NOMO-1 (cell line): ENCODE measurements around the gene USP9X.
"Not testable (repeated sequence)": the region's sequence is repeated elsewhere in the genome, so short reads cannot be mapped to it uniquely, and the experiment has no call there.

Source experiments
- DNase-seq, 2 experiments: peaks; one replicate each; lab custom pipeline; 2025; ENCODE audit not compliant: unreplicated experiment in 2 of 2; lab: John Stamatoyannopoulos, UW

USP9X gene

GRCh38 chrX:41084893-41085511 lies at the start of gene USP9X:
Gene USP9X, plus strand, starts transcription at chrX:41085445. Its CDS starts 38,184 bp downstream, at chrX:41123629.
- peak; percentile 67 to 82 for DNase-seq

DNA sequence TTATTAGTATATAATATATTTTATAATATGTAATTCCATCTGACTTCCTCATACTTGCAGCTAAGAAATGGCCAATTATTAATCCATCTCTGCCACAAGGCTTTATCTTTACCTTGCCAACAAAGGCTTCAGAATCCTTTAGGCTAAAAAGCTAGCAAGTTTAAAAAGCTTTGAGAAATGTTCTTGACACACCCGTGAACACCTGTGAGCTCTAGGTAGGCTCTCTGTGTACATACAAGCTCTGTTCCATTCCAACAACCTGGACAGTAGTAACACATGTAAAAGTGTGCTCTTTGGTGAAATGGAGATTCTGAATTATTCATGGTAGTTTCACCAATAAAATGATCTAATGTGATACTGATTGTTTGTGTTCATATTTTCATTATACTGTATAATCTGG lies 49.7 kb upstream of the USP9X start:
- no peak for DNase-seq

- no peak for DNase-seq
These were observed 48.4 kb upstream of the USP9X start for GRCh38 chrX:41036668-41037326.

GRCh38 chrX:41043196-41043595 lies 42.0 kb upstream of the USP9X start:
- DNase-seq, result no peak

DNA sequence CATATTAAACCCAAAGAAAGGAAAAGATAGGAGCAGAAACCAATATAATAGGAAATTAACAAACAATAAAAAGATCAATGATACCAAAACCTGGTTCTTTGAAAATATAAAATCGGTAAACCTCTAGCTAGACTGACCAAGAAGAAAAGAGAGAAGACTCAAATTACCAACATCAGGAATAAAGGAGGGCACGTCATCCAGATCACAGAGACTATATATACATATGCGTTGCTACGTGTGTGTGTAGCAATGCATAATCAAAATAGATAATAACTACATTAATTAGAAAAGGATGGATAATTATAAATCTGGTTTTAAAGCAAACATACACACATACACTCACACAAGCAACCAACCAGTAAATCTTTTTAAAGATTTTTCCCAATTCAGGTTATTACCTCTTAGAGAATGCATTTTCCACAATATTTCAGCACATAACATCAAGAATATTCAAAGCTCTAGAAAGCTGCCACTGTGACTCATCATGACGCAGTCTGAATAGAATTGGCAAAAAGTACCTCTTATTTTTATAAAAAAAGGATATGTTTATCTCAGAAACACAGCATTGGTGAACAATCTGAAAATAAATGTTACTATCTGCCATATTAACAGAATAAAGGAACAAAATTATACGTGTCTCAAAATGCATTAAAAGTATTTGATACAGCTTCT lies 41.4 kb upstream of the USP9X start:
- DNase-seq, result no peak

GRCh38 chrX:41045960-41046567 lies 39.2 kb upstream of the USP9X start:
- DNase-seq, result no peak

- no peak for DNase-seq
These were observed 37.2 kb upstream of the USP9X start for GRCh38 chrX:41047878-41048534.

- DNase-seq, result no peak
These were observed 34.9 kb upstream of the USP9X start for GRCh38 chrX:41050359-41050758.

DNA sequence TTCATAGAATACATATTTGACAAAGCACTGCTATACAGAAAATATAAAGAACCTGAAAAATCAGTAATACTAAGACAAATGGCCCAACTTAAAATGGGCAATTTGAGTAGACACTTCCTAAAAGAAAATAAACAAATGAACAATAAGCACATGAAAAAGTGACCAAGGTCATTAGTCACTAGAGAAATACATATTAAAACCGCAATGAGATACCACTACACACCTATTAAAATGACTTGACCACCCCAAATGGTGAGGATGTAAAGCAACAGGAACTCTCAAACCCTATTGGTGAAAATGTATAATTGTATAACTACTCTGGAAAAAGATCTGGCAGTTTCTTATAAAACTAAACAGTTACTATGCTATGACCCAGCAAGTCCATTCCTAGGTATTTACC lies 34.0 kb upstream of the USP9X start:
- no peak for DNase-seq

DNA sequence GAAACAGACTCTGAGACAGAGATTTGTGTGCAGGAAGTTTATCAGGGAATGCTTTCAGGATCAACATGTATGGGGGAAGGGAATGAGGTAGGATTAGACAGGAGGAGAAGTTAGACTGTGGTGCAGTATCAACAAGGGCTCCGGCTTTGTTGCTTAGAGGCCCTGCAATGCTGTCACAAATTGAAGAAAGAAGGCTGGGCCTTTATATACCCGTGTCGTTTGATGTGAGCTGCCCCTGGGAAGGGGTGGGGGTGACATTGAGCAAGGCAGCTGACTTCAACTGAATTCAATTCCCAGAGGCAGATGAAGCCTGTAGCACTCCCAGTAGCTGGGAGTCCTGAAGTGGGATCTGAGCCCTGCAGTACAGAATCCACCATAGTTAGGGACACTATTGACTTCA lies 29.5 kb upstream of the USP9X start:
- no peak for DNase-seq

DNA sequence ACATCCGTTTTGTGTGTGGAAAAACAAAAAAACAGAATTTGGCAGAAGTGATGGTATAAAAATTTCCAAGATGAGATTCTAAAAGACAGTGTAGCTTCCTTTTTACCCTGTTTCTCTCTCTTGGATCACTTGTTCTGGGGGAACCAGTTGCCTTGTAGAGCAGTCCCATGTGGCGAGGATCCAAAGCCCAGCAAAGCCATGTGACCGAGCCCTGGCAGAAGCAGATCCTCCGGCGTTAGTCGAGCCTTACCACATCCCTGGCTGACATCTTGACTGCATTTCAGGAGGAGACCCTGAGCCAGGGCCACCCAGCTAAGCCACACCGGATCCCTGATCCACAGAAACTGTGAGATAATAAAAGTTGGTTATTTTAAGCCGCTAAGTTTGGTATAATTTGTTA lies 22.0 kb upstream of the USP9X start:
- DNase-seq, result not testable (repeated sequence)

GRCh38 chrX:41064018-41064417 lies 21.2 kb upstream of the USP9X start:
- DNase-seq, result no peak

DNA sequence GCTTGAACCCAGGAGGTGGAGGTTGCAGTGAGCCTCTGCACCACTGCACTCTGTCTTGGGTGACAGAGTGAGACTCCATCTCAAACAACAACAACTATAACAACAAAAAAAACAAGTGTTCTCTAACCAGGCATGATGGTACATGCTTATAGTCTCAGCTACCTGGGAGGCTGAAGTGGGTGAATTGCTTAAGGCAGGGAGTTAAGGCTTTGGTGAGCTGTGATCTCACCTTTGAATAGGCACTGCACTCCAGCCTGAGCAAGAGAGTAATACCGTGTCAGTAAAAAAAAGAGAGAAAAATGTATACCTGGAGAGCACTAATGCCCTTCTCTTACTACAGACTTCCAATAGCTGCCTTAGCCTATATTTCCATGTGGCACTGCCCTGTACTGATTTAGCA lies 18.9 kb upstream of the USP9X start:
- DNase-seq, result no peak

GRCh38 chrX:41066969-41067368 lies 18.3 kb upstream of the USP9X start:
- DNase-seq, result no peak

DNA sequence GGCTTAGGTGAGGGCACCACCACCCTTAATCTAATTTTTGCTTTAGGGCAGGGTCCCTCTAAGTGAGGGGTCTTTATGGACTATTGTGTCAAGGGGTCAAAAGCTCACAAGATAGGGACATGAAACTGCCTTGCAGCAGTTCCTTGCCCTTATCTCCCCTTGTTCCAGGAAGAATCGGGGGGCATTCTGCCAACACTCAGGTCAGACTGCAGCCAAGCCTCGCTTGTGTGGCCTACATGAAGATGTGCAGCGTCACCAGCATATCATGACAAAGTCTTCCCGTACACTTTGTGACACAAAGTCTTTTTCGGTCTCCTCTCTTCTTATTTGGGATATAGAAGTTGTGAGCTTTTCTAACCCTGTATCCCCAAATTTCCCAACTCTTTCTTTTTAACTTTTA lies 17.5 kb upstream of the USP9X start:
- DNase-seq, result no peak

GRCh38 chrX:41076742-41077141 lies 8.5 kb upstream of the USP9X start:
- DNase-seq, result no peak

GRCh38 chrX:41081821-41082220 lies 3.4 kb upstream of the USP9X start:
- no peak for DNase-seq

DNA sequence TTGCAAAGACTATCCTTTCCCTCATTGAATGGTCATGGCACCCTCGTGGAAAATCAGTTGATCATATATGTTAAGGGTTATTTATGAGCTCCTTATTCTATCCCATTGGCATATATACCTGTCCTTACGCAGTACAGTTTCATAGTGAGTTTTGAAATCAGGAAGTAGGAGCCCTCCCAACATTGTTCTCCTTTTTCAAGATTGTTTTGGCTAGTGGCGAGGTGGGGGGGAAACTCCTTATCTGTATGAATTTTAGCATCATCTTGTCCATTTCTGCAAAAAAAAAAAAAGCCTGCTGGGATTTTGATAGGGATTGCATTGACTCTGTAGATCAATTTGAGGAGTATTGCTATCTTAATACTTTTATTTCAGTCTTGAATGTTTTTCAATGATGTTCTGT lies 2.5 kb upstream of the USP9X start:
- peak; percentile 43 to 67 for DNase-seq

- peak; percentile 95 for DNase-seq
These were observed 977 bp upstream of the USP9X start for GRCh38 chrX:41084044-41084892.

GRCh38 chrX:41085512-41085877 lies 250 bp downstream of the USP9X start:
- DNase-seq, result peak; percentile 63 to 70
